Activated CD4-positive, alpha-beta T cell treated with anti-CD3 and anti-CD28 coated beads for 36 hours (primary cell): Measurements from ENCODE around the gene PPM1D. TPM values are rescaled to one million over a fixed set of nuclear protein-coding genes. Genes with fewer than 3 reads are reported as not detected.
"Not testable (repeated sequence)": the region's sequence is repeated elsewhere in the genome, so short reads cannot be mapped to it uniquely, and the experiment has no call there.

ENCODE experiments used
- ATAC-seq: fragments of 200-7000 bp; cut with Tn5 transposase; one replicate; pipeline ENCODE4 v1.10.0; 2021; ENCODE audit warnings: mild to moderate bottlenecking, moderate library complexity
- CTCF ChIA-PET: fragments of 350-600 bp; sonication (Branson Sonifier 250); formaldehyde crosslinking; loops from one replicate; lab custom pipeline; 2021; ENCODE audit warnings: antibody characterized with exemption; lab: Charles Lee
- POLR2A ChIA-PET: fragments of 350-600 bp; sonication (Branson Sonifier 250); formaldehyde crosslinking; loops from one replicate; lab custom pipeline; 2021; ENCODE audit warnings: antibody characterized with exemption, inconsistent platforms; lab: Charles Lee
- DNase-seq: peaks from one replicate; pipeline ENCODE4 v3.0.0-alpha.2; 2020
- H3K27ac Mint-ChIP-seq: one replicate; pipeline ENCODE4 v1.8.0; 2021; ENCODE audit warnings: mixed read lengths
- H3K27me3 Mint-ChIP-seq: one replicate; pipeline ENCODE4 v1.8.0; 2021; ENCODE audit warnings: mixed read lengths
- H3K36me3 Mint-ChIP-seq: one replicate; pipeline ENCODE4 v1.8.0; 2021; ENCODE audit warnings: low read depth, mixed read lengths
- H3K4me1 Mint-ChIP-seq: one replicate; pipeline ENCODE4 v1.8.0; 2021; ENCODE audit warnings: mixed read lengths
- H3K4me3 Mint-ChIP-seq: one replicate; pipeline ENCODE4 v1.8.0; 2021; ENCODE audit warnings: mild to moderate bottlenecking, moderate library complexity, mixed read lengths
- H3K9me3 Mint-ChIP-seq: one replicate; pipeline ENCODE4 v1.8.0; 2021; ENCODE audit warnings: low read depth, mixed read lengths
- intact Hi-C, 2 experiments: fragments of 100-400 bp; cut with DNase I in 1 of 2; cut with micrococcal nuclease in 1 of 2; formaldehyde crosslinking; loops; one replicate each; pipeline versions ENCODE4 v1.14.2 to v1.15.1; 2022 to 2024; cut with DNase I, micrococcal nuclease
- total RNA-seq, 2 experiments: library from RNA; stranded (reverse); gene quantifications; one replicate each; pipeline ENCODE4 v1.2.3, GENCODE V29; 2021

The PPM1D gene
- 1 to 10 TPM; 9.3 to 9.7 TPM for total RNA-seq

DNA sequence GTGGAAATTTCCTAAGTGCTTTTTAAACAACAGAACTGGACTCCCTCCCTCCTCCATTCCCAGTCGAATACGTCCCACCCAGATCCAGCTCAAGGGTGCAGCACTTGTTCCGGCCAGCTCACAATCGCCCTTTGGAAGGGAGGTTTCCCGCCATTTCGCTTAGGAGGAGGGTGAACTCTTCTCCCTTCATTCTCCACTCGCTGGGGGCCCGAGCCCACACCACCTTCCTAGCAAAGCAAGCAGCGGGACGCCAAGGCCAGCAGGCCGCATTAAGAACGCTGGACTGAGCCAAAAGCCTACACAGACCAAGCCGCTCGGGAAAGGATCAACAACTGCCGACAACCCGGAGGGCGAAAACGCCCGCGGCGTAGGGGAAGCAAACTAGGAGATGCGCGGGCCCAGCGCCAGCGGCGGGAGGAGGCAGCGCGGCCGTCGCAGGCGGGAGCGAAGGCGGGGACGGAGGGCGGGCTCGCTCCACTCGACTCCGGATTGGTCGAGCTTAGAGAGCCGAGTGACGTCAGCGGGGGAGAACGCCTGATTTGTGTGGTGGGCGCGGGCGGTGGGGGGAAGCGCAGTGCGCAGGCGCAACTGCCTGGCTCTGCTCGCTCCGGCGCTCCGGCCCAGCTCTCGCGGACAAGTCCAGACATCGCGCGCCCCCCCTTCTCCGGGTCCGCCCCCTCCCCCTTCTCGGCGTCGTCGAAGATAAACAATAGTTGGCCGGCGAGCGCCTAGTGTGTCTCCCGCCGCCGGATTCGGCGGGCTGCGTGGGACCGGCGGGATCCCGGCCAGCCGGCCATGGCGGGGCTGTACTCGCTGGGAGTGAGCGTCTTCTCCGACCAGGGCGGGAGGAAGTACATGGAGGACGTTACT lies at the start of gene PPM1D:
TSS of gene PPM1D (plus strand) at position 574 of the 870 bp plus-strand sequence. CDS start at position 796, 222 bp downstream.
- Mint-ChIP-seq H3K36me3 (peaks cover 2% of the 10 kb centered on the region), H3K4me3 (peak within 1 kb of the TSS; percentile 95), H3K27me3 (no peaks in the 10 kb centered on the region), H3K9me3 (no peaks in the 10 kb centered on the region), H3K4me1 (peaks cover 31% of the 10 kb centered on the region), H3K27ac (peak within 1 kb of the TSS; percentile 97)
- ATAC-seq (peak; percentile 94), DNase-seq (peak; percentile 99)
- POLR2A ChIA-PET: interaction anchor here (0.6 to 1.6 kb wide), 6 partner anchors 9 to 1263 kb away, joined by 3 to 8 read pairs (median 4); partner anchors contain the start of genes APPBP2, BCAS3 and BRIP1
- intact Hi-C loops: loop anchor here (1.0 to 10.0 kb wide), 13 partner anchors 39 to 1265 kb away; partner anchors contain the start of genes APPBP2 (in 2 of the 2), BCAS3 (in 2 of the 2), USP32 (in 2 of the 2) and HEATR6 (in 1 of the 2)
- CTCF ChIA-PET: interaction anchor here (0.6 to 1.7 kb wide), 10 partner anchors 9 to 1432 kb away, joined by 3 to 6 read pairs (median 4); partner anchors contain the start of gene BCAS3

DNA sequence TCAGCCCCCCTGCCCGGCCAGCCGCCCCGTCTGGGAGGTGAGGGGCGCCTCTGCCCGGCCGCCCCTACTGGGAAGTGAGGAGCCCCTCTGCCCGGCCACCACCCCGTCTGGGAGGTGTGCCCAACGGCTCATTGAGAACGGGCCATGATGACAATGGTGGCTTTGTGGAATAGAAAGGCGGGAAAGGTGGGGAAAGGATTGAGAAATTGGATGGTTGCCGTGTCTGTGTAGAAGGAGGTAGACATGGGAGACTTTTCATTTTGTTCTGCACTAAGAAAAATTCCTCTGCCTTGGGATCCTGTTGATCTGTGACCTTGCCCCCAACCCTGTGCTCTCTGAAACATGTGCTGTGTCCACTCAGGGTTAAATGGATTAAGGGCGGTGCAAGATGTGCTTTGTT lies 47.7 kb upstream of the PPM1D start:
- POLR2A ChIA-PET, intact Hi-C loops: not testable (repeated sequence)

GRCh38 chr17:60554377-60554788 lies 45.6 kb upstream of the PPM1D start:
- H3K36me3 Mint-ChIP-seq: no peaks in the 10 kb centered on the region

More for the DNA sequence above, 47.7 kb upstream of the PPM1D start:
- H3K36me3 Mint-ChIP-seq, ATAC-seq, DNase-seq, H3K4me3 Mint-ChIP-seq, H3K27ac Mint-ChIP-seq, H3K9me3 Mint-ChIP-seq, H3K27me3 Mint-ChIP-seq, CTCF ChIA-PET, H3K4me1 Mint-ChIP-seq: not testable (repeated sequence)

DNA sequence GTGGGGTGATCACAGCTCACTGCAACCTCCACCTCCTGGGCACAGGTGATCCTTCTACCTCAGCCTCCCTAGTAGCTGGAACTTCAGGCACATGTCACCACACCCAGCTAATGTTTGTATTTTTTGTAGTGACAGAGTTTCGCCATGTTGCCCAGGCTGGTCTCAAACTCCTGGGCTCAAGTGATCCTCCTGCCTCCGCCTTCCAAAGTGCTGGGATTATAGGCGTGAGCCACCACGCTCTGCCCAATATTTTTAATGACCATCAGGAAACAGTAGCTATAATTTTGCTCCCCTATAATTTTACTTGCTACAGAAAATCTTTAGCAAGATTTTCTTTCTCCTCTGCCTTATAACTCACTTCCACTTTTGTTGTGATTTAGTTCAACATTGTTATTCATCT lies 44.2 kb upstream of the PPM1D start:
- Mint-ChIP-seq H3K4me3 (no peak overlapping the region), H3K27ac (no peak overlapping the region), H3K36me3 (no peaks in the 10 kb centered on the region), H3K4me1 (no peaks in the 10 kb centered on the region), H3K9me3 (peaks cover 9% of the 10 kb centered on the region), H3K27me3 (no peaks in the 10 kb centered on the region)
- intact Hi-C loops: no loop called here
- CTCF ChIA-PET: interaction anchor here (0.6 to 2.8 kb wide), 2 partner anchors 14 to 17 kb away, joined by 3 to 13 read pairs; no protein-coding TSS in a partner anchor
- DNase-seq (no peak), ATAC-seq (no peak)
- POLR2A ChIA-PET: no interaction called here

More at GRCh38 chr17:60554377-60554788, 45.6 kb upstream of the PPM1D start:
- peaks cover 9% of the 10 kb centered on the region for H3K9me3 Mint-ChIP-seq
- ChIA-PET CTCF (interaction anchor here (0.6 to 1.2 kb wide), 3 partner anchors 15 to 47 kb away, joined by 3 to 8 read pairs (median 4); no protein-coding TSS in a partner anchor), POLR2A (no interaction called here)
- H3K27me3 Mint-ChIP-seq: no peaks in the 10 kb centered on the region
- H3K4me3 Mint-ChIP-seq: no peak overlapping the region
- ATAC-seq (no peak), DNase-seq (no peak)
- intact Hi-C loops: no loop called here
- no peaks in the 10 kb centered on the region for H3K4me1 Mint-ChIP-seq
- no peak overlapping the region for H3K27ac Mint-ChIP-seq

GRCh38 chr17:60557805-60558204 lies 42.2 kb upstream of the PPM1D start:
- Mint-ChIP-seq H3K4me1 (no peaks in the 10 kb centered on the region), H3K36me3 (no peaks in the 10 kb centered on the region), H3K4me3 (no peak overlapping the region), H3K9me3 (peaks cover 9% of the 10 kb centered on the region), H3K27ac (no peak overlapping the region), H3K27me3 (no peaks in the 10 kb centered on the region)
- ATAC-seq: no peak
- intact Hi-C loops: no loop called here
- no peak for DNase-seq
- ChIA-PET CTCF (interaction anchor here (2.8 kb wide), 1 partner anchor 12 kb away, joined by 13 read pairs; no protein-coding TSS in a partner anchor), POLR2A (no interaction called here)

GRCh38 chr17:60559659-60559994 lies 40.4 kb upstream of the PPM1D start:
- intact Hi-C loops: no loop called here
- no peaks in the 10 kb centered on the region for H3K36me3 Mint-ChIP-seq
- H3K4me3 Mint-ChIP-seq: no peak overlapping the region
- DNase-seq (no peak), ATAC-seq (no peak)
- ChIA-PET CTCF (no interaction called here), POLR2A (no interaction called here)
- no peak overlapping the region for H3K27ac Mint-ChIP-seq
- peaks cover 6% of the 10 kb centered on the region for H3K9me3 Mint-ChIP-seq
- H3K27me3 Mint-ChIP-seq: no peaks in the 10 kb centered on the region
- H3K4me1 Mint-ChIP-seq: no peaks in the 10 kb centered on the region

DNA sequence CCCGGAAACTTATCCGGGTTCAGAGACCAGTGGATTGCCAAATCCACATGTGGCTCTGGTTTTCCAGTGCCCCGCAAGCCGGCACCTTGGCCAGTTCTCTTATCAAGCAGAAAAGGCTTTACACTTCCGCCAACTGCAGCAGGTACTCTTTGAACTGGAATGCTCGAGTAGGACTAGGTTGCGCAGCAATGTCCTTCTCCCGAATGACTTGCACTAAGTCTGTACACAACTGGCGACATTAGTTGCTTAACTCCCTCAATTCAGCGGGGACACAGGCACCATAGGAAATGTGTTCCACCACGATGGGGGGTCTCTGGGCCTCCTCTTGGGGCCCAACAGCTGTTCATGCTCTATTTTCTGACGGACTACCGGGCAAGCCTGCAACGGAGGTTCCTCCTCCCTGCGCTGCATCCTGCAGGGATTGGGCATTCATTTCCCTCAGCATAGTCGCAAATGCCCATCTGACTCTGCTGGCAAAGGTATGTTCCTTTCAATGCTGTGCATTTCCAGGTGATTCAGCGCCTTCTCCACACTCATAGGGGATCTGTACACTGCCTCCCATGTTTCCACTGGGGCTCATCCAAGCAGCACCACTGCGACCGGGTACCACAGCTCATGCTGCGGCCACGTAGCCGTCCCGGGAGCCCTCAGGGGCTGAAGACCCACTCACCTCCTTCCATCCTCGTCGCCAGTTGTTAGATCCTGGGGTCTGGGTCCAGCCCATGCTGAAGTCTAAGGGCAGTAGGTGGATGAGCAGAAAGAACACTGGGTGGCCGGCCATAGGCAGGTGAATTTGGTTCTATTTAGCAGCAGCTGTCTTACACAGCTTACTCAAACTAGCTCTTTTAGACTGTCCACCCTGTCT lies 39.8 kb upstream of the PPM1D start:
- Mint-ChIP-seq H3K4me3 (no peak overlapping the region), H3K9me3 (peaks cover 6% of the 10 kb centered on the region), H3K36me3 (no peaks in the 10 kb centered on the region), H3K4me1 (no peaks in the 10 kb centered on the region), H3K27me3 (no peaks in the 10 kb centered on the region), H3K27ac (no peak overlapping the region)
- CTCF ChIA-PET: no interaction called here
- DNase-seq (no peak), ATAC-seq (no peak)
- POLR2A ChIA-PET: no interaction called here
- intact Hi-C loops: no loop called here

DNA sequence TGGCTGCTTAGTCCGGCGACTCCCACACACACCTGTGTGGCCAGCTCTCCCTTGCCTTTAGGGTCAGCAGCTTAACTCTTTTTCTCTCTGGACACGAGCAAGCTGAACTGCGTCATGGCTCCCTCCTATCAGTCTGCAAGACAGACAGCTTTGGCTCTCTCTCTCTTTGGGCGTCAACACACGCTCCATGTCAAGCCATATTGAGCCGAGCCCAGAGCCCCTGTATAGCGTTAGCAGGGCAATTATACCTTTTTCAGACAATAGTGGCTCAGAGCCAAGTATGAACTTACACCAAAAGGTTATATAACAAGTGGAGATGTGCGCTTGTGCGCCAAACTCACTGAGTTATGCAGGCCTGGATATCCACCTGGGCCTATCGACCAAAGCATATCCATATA lies 39.1 kb upstream of the PPM1D start:
- Mint-ChIP-seq H3K27me3 (no peaks in the 10 kb centered on the region), H3K9me3 (peaks cover 6% of the 10 kb centered on the region), H3K36me3 (no peaks in the 10 kb centered on the region), H3K27ac (no peak overlapping the region), H3K4me3 (no peak overlapping the region), H3K4me1 (no peaks in the 10 kb centered on the region)
- ChIA-PET CTCF (no interaction called here), POLR2A (no interaction called here)
- intact Hi-C loops: no loop called here
- DNase-seq: no peak
- no peak for ATAC-seq

- H3K4me3 Mint-ChIP-seq: no peak overlapping the region
- POLR2A ChIA-PET: no interaction called here
- intact Hi-C loops: no loop called here
Measured at GRCh38 chr17:60562421-60562820, 37.6 kb upstream of the PPM1D start.

GRCh38 chr17:60563743-60564142 lies 36.2 kb upstream of the PPM1D start:
- CTCF ChIA-PET: no interaction called here
- Mint-ChIP-seq H3K4me3 (no peak overlapping the region), H3K27me3 (no peaks in the 10 kb centered on the region), H3K4me1 (no peaks in the 10 kb centered on the region), H3K27ac (no peak overlapping the region), H3K9me3 (no peaks in the 10 kb centered on the region), H3K36me3 (no peaks in the 10 kb centered on the region)
- DNase-seq (no peak), ATAC-seq (no peak)
- intact Hi-C loops: no loop called here
- POLR2A ChIA-PET: no interaction called here

More at GRCh38 chr17:60562421-60562820, 37.6 kb upstream of the PPM1D start:
- Mint-ChIP-seq H3K36me3 (no peaks in the 10 kb centered on the region), H3K9me3 (peaks cover 6% of the 10 kb centered on the region), H3K27ac (no peak overlapping the region), H3K27me3 (no peaks in the 10 kb centered on the region), H3K4me1 (no peaks in the 10 kb centered on the region)
- ATAC-seq (no peak), DNase-seq (no peak)
- CTCF ChIA-PET: interaction anchor here (1.3 kb wide), 1 partner anchor 128 kb away, joined by 4 read pairs; no protein-coding TSS in a partner anchor

DNA sequence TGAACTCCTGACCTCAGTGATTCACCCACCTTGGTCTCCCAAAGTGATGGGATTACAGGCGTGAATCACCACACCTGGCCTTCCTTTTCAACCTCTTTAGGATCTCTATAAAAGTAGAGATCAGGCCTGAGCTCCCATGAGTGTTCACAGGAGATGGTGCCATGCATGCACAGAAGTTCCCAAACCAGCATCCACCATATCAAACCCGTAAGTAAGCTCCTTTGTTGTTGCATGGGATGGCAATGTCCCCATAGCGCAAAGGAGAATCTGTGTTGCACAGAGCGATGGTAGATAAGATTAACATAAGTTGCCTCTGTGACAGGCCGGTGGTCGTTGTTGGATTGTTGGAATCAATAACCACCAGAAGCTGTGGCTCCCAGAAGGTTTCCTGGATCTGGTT lies 34.8 kb upstream of the PPM1D start:
- no peak overlapping the region for H3K27ac Mint-ChIP-seq
- no peak overlapping the region for H3K4me3 Mint-ChIP-seq
- ATAC-seq (no peak), DNase-seq (no peak)
- POLR2A ChIA-PET: no interaction called here
- H3K27me3 Mint-ChIP-seq: no peaks in the 10 kb centered on the region
- no peaks in the 10 kb centered on the region for H3K4me1 Mint-ChIP-seq
- no peaks in the 10 kb centered on the region for H3K36me3 Mint-ChIP-seq
- CTCF ChIA-PET: interaction anchor here (1.0 kb wide), 1 partner anchor 19 kb away, joined by 4 read pairs; no protein-coding TSS in a partner anchor
- H3K9me3 Mint-ChIP-seq: no peaks in the 10 kb centered on the region
- intact Hi-C loops: no loop called here
